ENCODE data around the gene VWDE. TPM values are rescaled to one million over a fixed set of nuclear protein-coding genes. Genes with fewer than 3 reads are reported as not detected.
"Not testable (repeated sequence)": the region's sequence is repeated elsewhere in the genome, so short reads cannot be mapped to it uniquely, and the experiment has no call there.

VWDE gene
- total RNA-seq: 6.7 TPM
- polyA plus RNA-seq: 0.06 TPM

DNA sequence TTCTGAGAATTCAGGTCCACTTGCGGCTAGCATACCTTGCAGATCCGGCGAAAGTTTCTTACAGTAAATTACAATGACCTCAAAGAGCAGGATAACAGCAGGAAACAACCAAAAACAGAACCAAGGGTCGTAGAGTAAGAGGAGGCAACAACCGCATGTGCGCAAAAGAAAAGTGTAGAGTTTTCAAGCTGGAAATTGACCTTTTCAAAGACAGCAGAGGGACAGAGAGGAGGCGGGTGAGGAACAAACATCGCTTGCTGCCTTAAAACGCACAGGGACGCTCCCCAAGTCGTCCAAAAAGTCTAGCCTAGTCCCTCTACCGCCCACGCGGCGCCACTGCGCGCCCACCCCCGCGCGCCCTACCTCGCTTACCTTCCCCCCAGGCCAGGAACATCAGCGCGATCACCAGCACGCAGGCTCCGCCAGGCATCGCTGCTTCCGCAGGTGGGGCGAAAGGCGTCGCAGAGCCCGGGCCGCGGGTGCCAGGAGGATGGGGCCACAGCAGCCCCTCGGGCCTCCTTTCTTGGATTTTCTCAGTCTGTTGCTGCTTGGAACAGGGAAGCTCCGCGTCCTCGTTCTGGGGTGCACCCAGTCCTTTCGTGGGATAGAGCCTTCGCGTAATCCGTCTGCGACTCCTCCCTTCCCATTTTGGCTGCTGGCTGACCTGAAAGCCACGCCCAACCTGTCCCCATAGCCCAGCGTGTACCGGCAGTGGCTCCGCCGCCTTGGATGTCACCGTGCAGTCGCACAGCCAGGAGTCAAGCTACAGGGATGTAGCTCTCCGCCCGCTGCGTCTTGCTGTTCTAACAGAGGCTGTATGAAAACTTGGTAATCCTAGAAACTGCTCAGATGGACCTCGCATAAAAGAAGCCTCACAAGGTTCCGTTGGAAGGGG, at the start of gene VWDE:
VWDE (minus strand) TSS at position 579 of the 895 bp plus-strand sequence; CDS start at position 430, 149 bp downstream.
- WGBS: 2% methylated on average over 54 of the region's 54 CpGs
- no peak for DNase-seq (ENCODE audit: extremely low spot score)
- peak within 1 kb of the TSS; percentile 40 for H3K4me3 ChIP-seq (ENCODE audit: low read depth, low read length)
- no peak within 1 kb of the TSS for H3K27ac ChIP-seq (ENCODE audit: low read depth)
- no peaks in the 10 kb centered on the region for H3K36me3 ChIP-seq (ENCODE audit: insufficient read depth)
- peaks cover 1% of the 10 kb centered on the region for H3K4me1 ChIP-seq (ENCODE audit: insufficient read depth)

GRCh38 chr7:12453136-12453535, 49.5 kb upstream of the VWDE start:
- not testable (repeated sequence) for H3K36me3 ChIP-seq (ENCODE audit: insufficient read depth)
- 100% methylated on average over 1 of the region's 2 CpGs for WGBS

DNA sequence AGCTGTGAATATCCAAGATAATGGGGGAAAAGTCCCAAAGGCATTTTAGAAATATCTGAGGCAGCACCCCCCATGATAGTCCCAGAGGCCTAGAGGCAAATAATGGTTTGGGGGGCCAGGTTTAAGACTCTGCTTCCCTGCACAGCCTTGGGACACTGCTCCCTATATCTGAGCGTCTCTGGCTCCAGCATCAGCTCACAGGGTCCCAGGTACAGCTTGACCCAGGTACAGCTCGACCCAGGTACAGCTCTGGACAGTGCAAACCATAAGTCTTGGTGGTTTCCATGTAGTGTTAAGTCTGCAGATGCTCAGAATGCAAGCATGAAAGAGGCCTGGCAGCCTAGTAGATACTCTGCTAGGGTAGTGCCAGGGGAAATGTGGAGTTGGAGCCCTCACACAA, 47.0 kb upstream of the VWDE start:
- Histone ChIP-seq H3K27ac (ENCODE audit: low read depth) (no peak overlapping the region), H3K4me3 (ENCODE audit: low read depth, low read length) (no peak overlapping the region), H3K4me1 (ENCODE audit: insufficient read depth) (no peaks in the 10 kb centered on the region), H3K36me3 (ENCODE audit: insufficient read depth) (no peaks in the 10 kb centered on the region)
- no peak for DNase-seq (ENCODE audit: extremely low spot score)
- 72% methylated on average over 2 of the region's 2 CpGs for WGBS

More at GRCh38 chr7:12453136-12453535, 49.5 kb upstream of the VWDE start:
- not testable (repeated sequence) for H3K4me1 ChIP-seq (ENCODE audit: insufficient read depth); DNase-seq (ENCODE audit: extremely low spot score); H3K4me3 ChIP-seq (ENCODE audit: low read depth, low read length); H3K27ac ChIP-seq (ENCODE audit: low read depth)

GRCh38 chr7:12444785-12445184, 41.1 kb upstream of the VWDE start:
- no peak overlapping the region for H3K27ac ChIP-seq (ENCODE audit: low read depth)
- DNase-seq (ENCODE audit: extremely low spot score): no peak
- no peak overlapping the region for H3K4me3 ChIP-seq (ENCODE audit: low read depth, low read length)
- H3K4me1 ChIP-seq (ENCODE audit: insufficient read depth): no peaks in the 10 kb centered on the region
- no peaks in the 10 kb centered on the region for H3K36me3 ChIP-seq (ENCODE audit: insufficient read depth)
- WGBS: 57% methylated on average over 3 of the region's 3 CpGs

DNA sequence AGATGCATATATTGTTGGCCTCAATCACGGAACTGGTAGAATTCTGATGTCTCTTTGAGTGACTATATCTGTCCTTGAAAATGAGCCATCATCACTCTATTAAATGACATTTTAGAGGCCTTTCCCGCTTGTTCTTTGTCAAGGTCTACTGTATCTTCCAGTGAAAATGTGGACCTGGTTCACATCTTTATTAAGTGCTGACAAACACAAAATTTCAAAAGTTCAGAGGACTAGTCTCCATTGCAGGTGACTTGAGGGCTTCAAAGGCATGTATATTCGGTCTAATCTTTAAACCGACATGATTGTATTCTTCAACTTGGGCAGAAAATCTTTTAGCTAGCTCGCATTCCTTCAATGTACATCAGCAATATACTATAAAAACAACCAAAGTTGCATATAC, 36.6 kb upstream of the VWDE start:
- H3K4me1 ChIP-seq (ENCODE audit: insufficient read depth): no peaks in the 10 kb centered on the region
- H3K4me3 ChIP-seq (ENCODE audit: low read depth, low read length): no peak overlapping the region
- H3K36me3 ChIP-seq (ENCODE audit: insufficient read depth): no peaks in the 10 kb centered on the region
- no peak for DNase-seq (ENCODE audit: extremely low spot score)
- 91% methylated on average over 5 of the region's 5 CpGs for WGBS
- H3K27ac ChIP-seq (ENCODE audit: low read depth): no peak overlapping the region

GRCh38 chr7:12436896-12437535, 33.4 kb upstream of the VWDE start:
- Histone ChIP-seq H3K27ac (ENCODE audit: low read depth) (no peak overlapping the region), H3K36me3 (ENCODE audit: insufficient read depth) (no peaks in the 10 kb centered on the region), H3K4me1 (ENCODE audit: insufficient read depth) (no peaks in the 10 kb centered on the region), H3K4me3 (ENCODE audit: low read depth, low read length) (no peak overlapping the region)
- DNase-seq (ENCODE audit: extremely low spot score): no peak
- WGBS: 40% methylated on average over 7 of the region's 7 CpGs

GRCh38 chr7:12436126-12436525, 32.5 kb upstream of the VWDE start:
- DNase-seq (ENCODE audit: extremely low spot score): no peak
- no peaks in the 10 kb centered on the region for H3K36me3 ChIP-seq (ENCODE audit: insufficient read depth)
- H3K4me1 ChIP-seq (ENCODE audit: insufficient read depth): no peaks in the 10 kb centered on the region
- no peak overlapping the region for H3K27ac ChIP-seq (ENCODE audit: low read depth)
- H3K4me3 ChIP-seq (ENCODE audit: low read depth, low read length): no peak overlapping the region

DNA sequence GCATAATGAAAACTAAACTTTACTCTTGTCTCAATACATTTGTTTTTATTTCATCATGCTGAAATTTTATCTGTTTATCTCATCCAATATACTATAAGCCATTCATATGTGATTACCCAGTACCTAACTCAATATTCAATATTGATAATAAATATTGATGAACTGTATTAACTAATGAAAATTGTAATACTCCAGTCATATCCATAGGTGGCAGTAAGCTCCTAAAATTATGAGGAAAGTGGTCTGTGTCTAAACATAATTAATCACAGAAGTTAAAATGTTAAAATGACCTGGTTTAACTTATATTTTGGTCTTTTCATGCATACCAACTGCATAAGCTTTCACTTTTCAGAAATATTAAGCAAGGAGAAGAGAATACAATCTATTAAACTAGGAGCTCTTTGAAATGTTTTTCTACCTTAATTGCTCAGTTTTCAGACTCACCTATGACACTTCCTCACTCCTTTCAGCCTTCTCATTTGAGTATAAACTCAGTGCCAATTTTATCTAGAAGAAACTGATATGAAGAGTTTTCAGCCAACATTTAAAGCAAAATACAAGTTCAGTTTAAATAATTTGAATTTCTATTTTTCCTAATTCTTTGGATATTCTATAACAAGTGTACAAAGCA, 30.5 kb upstream of the VWDE start:
- Histone ChIP-seq H3K4me3 (ENCODE audit: low read depth, low read length) (no peak overlapping the region), H3K36me3 (ENCODE audit: insufficient read depth) (no peaks in the 10 kb centered on the region), H3K27ac (ENCODE audit: low read depth) (no peak overlapping the region), H3K4me1 (ENCODE audit: insufficient read depth) (no peaks in the 10 kb centered on the region)
- DNase-seq (ENCODE audit: extremely low spot score): no peak

DNA sequence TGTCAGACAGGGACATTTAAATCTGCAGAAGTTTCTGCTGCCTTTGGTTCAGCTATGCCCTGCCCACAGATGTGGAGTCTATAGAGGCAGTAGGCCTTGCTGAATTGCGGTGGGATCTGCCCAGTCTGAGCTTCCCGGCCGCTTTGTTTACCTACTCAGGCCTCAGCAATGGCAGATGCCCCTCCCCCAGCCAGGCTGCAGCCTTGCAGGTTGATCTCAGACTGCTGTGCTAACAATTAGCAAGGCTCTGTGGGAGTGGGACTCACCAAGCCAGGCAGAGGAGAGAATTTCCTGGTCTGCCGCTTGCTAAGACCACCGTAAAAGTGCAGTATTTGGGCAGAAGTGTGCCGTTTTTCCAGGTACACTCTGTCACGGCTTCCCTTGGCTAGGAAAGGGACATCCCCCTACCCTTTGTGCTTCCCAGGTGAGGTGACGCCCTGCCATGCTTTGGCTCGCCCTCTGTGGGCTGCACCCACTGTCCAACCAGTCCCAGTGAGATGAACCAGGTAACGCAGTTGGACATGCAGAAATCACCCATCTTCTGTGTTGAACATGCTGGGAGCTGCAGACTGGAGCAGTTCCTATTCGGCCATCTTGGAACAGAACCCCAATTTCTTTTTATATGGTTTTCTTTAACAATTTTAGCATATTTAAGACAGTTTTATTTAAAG, 28.4 kb upstream of the VWDE start:
- Histone ChIP-seq H3K27ac (ENCODE audit: low read depth) (no peak overlapping the region), H3K4me1 (ENCODE audit: insufficient read depth) (no peaks in the 10 kb centered on the region), H3K36me3 (ENCODE audit: insufficient read depth) (no peaks in the 10 kb centered on the region), H3K4me3 (ENCODE audit: low read depth, low read length) (no peak overlapping the region)
- WGBS: 78% methylated on average over 11 of the region's 11 CpGs
- DNase-seq (ENCODE audit: extremely low spot score): no peak

GRCh38 chr7:12425311-12425710, 21.6 kb upstream of the VWDE start:
- 51% methylated on average over 1 of the region's 1 CpG for WGBS
- DNase-seq (ENCODE audit: extremely low spot score): no peak
- no peaks in the 10 kb centered on the region for H3K36me3 ChIP-seq (ENCODE audit: insufficient read depth)
- H3K4me3 ChIP-seq (ENCODE audit: low read depth, low read length): no peak overlapping the region
- no peak overlapping the region for H3K27ac ChIP-seq (ENCODE audit: low read depth)
- H3K4me1 ChIP-seq (ENCODE audit: insufficient read depth): no peaks in the 10 kb centered on the region

- Histone ChIP-seq H3K4me3 (ENCODE audit: low read depth, low read length) (no peak overlapping the region), H3K4me1 (ENCODE audit: insufficient read depth) (no peaks in the 10 kb centered on the region), H3K36me3 (ENCODE audit: insufficient read depth) (no peaks in the 10 kb centered on the region), H3K27ac (ENCODE audit: low read depth) (no peak overlapping the region)
- DNase-seq (ENCODE audit: extremely low spot score): no peak
- 63% methylated on average over 12 of the region's 12 CpGs for WGBS
Observed at GRCh38 chr7:12423997-12424745, 20.5 kb upstream of the VWDE start.

DNA sequence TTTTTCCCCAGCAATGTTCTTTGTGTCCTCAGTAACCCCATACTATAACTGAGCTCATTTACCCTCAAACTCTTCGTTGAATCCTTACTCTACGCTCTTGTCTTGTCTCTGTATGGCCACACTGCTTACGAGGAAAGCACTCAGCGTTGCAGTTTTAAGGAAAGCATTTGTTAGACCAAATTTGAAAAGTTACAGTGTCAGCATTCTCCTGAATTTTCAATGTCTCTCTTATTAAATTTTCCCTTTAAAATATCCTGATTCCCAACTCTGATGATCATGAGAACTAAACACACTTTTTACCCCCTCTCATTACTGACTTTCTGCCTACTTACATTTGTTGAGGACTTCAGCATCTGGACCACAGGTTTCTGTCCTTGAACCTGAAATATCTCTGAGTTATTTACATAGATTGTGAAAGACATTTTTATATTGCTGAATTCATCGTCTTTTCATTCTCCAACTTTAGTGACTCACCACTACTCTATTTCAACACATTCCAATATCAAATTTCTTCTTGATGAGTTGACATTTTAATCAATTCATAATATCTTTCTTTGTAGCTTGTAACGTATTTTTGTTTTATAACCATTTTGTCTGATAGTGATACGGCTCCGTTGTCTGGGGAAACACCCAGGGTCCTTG, 19.8 kb upstream of the VWDE start:
- Histone ChIP-seq H3K4me3 (ENCODE audit: low read depth, low read length) (no peak overlapping the region), H3K36me3 (ENCODE audit: insufficient read depth) (no peaks in the 10 kb centered on the region), H3K4me1 (ENCODE audit: insufficient read depth) (no peaks in the 10 kb centered on the region), H3K27ac (ENCODE audit: low read depth) (no peak overlapping the region)
- WGBS: 65% methylated on average over 8 of the region's 8 CpGs
- DNase-seq (ENCODE audit: extremely low spot score): no peak
